SH-SY5Y (cell line): Measurements from ENCODE around the gene ZFPM1.

Source experiments
- GATA2 ChIP-seq: IDR thresholded peaks from 2 replicates; pipeline ENCODE4 v1.6.1; 2011; ENCODE audit warnings: mild to moderate bottlenecking, low read depth, low read length
- GATA3 ChIP-seq: IDR thresholded peaks from 2 replicates; pipeline ENCODE4 v1.6.1; 2011; ENCODE audit warnings: low read depth, mild to moderate bottlenecking, low read length, moderate library complexity

GRCh38 chr16:88429387-88430184 is 23.5 kb upstream of the ZFPM1 start:
- TF ChIP-seq GATA2 (no peak), GATA3 (no peak)
